Activated T-cell treated with anti-CD3 and anti-CD28 coated beads for 48 hours (primary cell): ENCODE results near the gene LRRC53.

ENCODE experiments used
- DNase-seq: peaks from one replicate; pipeline ENCODE4 v3.0.0-alpha.2; 2020; ENCODE audit warnings: low read depth

The LRRC53 gene, protein sequence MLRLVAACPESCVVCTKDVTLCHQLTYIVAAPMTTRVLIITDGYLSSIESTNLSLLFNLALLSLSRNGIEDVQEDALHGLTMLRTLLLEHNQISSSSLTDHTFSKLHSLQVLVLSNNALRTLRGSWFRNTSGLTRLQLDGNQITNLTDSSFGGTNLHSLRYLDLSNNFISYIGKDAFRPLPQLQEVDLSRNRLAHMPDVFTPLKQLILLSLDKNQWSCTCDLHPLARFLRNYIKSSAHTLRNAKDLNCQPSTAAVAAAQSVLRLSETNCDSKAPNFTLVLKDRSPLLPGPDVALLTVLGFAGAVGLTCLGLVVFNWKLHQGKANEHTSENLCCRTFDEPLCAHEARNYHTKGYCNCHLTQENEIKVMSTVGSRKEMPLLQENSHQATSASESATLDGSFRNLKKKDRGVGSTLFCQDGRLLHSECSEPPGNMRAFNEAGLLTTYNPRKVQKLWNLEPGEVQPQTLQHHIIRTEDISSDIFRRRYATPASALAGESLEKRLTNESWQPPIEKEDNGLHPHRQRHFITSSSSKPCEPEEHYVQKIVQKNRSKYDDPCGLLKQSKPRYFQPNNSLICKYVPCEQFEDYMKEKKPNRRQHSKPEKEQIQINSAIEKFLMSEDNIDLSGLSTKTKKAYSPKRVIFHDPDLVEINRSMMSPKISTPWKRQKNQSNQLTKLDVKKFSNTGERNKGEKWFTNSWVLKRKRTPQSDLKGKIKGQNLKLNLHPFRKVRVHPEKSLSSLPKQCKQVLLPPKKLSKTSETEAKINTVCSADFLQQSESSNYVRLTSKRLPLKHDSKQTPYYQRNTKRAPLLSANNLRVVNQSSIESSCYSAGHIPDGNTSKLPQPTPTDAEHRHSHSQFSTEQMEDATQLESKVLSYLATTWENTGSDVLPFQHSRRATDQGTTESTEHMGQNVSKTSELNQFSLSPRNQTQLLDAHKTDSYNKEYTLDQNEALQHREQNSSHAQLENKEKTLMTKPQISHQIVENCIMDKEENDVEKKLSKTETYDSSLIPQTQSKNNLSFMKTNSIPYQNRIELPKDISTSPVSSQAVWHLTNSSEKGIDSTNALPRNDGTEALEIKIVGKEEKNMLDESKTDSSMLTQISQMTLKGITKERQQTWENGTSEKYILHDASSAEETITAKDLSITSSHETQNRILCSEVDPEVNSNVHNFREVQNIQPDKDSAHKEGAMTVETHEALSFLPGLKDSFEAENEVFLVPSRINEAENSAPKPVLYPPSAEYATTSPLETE

DNA sequence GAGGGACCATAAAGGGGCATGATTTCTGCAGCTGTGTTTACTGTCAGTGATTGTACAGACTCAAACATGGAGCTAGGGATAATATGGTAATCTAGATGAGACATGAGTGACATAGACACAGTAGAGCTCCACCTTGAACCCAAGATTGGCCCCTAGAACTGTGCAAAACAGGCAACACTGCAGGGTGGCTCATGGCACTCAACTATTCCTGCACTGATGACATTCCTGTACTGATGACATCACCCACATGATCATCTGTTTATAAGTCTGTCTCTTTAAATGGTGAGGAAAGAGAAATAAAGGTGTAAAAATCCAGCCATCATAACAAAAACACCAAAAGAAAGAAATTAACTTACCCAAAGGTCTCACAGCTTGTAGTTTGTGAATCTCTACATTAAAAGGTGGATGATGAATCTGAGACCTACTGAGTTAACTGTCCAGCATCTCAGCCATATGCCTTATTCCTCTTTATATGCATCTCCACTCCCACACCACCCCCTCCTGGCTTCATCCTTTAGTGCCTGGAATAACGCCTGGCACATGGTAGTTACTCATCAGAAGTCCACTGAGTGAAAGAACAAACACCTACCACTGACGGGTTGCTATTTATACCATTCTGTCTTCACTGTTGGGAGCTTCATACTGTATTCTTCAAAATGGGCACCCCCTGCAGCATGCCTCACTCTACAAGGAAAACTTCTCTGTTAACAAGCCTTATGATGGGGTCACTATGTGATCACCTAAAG is at the start of gene LRRC53:
Gene LRRC53, minus strand, starts transcription at position 442 of the 746 bp plus-strand sequence. CDS start 29,262 bp downstream, outside the sequence.
- DNase-seq = no peak

DNA sequence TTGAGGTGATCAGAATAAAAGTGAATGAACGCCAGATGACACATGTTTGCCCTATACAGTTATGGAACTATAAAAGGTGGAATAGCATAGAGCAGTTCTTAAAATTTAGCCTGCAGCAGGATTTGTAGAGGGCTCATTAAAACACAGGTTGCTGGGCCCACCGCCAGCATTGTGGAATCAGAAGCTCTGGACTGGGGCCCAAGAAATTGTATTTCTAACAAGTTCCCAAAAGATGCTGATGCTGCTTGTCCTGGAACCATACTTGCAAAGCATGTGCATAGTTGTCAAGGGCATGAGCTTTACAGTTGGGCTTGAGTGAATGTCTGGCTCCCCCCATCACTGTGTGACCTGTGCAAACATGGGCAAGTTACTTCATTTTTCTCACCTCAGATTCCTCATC is 37.5 kb upstream of the LRRC53 start:
- no peak for DNase-seq

DNA sequence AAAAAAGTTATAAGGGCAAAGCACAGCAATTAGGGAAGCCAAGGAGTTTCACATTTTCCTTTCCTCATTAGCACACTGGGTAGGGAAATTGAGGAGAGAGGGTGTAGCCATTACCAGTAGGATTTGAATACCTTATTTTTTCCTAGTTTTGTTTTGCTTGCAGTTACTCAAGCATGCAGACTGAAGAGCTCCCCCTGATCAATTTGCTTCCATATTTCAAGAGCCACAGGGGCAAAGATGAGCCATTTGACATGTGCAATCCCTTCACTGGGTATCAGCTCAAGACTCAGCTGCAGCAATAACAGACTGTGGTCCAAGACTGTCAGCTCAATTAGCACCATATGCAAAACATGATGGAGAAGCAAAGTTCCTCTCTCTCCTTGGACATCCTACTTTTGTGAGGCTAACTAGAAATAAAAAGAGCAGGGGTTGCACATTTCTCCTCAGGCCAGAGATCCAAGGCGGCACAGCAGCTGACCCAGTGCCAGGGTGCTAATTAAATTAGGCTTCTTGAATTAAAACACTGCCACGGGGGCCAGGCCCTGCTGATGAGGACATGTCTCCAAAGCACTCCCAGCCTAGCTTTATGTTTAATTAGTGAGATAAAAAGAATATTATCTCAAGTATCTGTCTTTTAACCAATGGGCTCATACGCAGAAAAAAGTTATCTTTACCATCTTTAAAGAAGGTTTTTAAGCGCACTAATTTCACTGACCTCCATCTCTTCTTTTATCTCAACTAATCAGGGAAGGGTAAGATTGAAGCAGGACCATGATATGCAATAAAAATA is 36.7 kb upstream of the LRRC53 start:
- DNase-seq = no peak

DNA sequence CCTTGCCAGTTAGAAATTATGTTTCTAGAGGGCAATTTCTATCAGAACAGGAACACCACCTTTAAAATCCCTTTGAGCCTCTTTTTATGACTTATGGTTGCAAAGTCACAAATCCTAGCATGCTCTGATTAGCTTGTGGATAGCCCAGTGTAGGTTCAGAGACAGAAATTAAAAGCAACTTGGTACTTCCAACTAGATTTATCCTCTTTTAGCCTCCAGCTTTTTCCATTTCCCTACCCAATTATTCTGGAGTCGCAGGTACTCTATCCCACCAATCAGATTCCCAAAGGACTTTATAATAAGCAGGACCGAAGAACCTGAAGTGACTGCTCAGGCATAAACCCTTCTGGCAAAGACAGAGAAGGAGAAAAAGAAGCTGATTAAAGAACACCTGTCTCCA is 33.4 kb upstream of the LRRC53 start:
- no peak for DNase-seq

DNA sequence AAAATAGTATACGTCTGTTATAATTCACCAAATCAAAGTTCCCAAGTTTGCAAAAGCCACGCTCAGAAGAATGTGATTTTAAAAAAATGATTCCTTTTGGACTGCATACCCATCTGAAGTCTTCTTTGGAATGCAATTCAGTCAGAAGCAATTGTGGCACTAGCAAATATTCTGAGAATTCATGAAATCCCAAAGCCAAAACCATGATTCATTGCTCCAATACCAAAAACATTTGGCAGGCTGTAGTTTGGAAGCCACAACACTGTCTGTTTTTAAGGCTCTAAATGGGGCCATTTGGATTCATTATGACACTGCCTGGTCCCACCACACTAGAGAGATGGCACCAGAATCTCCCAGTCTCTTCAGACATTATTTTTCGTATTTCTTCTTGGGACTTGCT is 21.8 kb upstream of the LRRC53 start:
- no peak for DNase-seq

DNA sequence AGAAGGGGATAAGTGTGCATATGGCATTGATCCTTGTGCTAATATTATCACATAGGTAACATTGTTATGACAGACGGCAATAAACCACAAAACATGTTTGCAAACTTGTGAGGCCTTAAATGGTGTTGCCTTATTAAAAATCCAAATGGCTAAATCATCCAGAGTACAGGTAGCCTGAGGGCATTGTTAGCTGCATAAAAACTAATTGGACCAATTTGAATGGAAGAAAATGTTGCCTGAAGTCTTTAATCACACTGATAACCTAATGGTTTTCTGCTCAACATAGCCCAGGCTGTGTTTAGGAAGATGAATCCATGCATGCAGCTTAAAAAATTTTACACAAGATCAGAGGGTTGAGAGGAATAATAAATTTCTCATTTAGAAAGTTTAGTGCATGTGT is 19.4 kb upstream of the LRRC53 start:
- DNase-seq = no peak

DNA sequence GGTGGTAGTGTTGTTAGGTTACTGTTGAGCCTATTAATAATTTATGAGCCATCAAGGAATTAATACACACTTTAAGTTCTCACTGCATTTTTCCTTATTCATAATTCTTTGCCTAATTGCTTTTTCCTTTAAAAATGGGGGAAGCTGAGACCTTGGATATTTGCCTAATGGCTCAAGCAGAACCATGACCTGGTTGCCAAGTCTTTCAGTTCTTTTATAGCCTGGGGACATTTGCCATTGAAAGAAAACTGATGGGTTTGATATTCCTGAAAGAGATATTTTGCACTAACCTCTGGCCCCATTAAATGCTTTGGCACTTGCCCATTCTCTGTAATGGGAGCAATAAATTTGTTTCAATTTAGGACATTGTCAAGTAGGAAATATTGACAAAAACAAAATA is 18.5 kb upstream of the LRRC53 start:
- DNase-seq = no peak

DNA sequence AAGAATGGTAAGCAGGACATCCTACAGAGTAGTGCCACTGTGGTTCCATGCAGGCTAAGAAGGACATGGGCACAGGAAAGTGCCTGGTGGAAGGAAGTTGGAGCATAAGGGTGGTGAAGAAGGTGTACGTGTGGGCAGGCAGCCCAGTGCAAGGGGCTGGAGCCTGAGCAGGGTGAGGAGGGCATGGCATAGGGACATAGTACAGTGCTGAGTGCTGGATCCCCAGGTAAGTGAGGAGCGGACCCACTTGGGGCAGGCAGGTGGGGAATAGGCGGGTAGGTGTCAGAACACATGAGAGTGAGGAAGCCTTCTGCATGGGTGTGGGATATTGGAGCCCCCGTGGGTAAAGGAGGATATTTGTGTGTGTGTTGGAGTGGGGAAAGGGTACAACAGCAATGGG is 15.7 kb upstream of the LRRC53 start:
- no peak for DNase-seq

DNA sequence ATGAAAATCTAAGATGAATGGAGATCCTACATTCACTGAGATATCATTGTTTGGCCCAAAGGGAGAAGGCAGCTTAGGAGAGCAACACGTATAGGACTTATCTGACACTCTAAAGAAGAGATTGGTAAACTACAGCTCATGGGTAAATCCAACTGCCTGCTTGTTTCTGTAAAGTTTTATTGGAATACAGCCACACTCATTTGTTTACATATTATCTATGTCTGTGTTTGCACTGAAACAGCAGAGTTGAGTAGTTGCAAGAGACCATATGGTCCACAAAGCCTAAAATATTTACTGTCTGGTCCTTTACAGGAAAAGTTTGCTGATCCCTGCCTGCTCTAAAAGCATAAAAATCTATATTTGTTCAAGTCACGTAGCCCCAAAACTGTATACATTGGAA is 14.3 kb upstream of the LRRC53 start:
- DNase-seq = no peak

DNA sequence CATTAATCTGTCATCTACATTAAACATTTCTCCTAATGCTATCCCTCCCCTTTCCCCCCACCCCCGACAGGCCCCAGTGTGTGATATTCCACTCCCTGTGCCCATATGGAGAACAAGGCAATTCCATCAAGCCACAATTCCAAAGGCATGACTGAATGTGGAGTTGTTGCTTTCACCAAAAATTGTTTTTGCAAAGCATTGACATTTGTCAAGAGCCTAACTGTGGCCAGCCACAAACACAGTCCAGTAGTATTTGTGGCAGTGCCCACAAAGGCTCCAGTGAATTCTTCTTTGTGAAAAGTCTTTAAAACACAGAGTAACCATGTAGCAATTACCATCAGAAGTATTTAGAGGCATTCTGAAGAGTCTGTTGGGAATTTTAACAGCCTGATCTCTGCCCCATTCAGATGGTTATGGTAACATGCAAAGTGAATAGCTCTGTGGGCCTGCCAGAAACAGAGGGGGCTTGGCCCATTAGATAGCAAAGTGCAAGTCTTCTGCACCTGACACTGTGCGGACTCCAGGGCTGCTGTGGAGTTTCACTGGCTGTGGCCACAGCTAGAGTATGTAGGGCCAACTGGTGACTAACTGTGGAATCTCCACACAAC is 11.6 kb upstream of the LRRC53 start:
- no peak for DNase-seq

DNA sequence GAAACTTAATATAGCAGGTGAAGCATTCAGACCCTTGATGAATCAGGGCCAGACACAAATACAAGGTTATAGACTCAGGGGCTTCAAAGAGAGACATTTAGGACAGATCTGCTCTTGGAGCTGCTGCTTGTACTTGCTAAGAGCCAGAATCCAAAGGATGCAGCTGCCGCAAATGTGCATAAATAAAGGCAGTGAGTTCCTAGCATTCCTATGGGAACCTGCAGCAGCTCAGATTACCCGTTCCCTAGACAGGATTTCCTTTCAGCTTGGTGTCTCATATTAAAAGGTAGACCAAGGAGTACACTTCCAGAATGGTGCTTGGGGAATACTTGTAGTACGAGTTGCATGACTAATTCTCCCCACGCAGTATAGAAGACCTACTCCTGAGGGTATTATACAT is 9.7 kb upstream of the LRRC53 start:
- no peak for DNase-seq

DNA sequence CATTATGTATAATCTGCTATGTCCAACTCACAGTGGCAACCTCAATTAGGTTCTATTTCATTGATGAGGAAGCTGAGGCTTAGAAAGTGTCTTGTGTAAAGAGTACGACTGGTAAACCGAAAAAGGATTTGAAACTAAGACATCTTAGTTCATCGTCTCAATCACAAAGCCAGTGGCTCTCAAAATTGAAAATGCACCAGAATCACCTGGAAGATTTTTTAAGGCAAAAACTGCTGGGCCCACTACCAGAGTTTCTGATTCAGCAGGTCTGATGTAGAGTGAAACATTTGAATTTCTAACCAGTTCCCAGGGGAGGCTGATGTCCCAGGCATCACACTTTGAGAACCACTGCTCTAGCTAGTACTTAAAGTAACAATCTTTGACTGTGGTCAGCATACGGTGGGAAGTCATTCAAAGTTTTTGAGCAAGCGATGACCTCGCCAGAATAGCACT is 5.2 kb upstream of the LRRC53 start:
- no peak for DNase-seq

DNA sequence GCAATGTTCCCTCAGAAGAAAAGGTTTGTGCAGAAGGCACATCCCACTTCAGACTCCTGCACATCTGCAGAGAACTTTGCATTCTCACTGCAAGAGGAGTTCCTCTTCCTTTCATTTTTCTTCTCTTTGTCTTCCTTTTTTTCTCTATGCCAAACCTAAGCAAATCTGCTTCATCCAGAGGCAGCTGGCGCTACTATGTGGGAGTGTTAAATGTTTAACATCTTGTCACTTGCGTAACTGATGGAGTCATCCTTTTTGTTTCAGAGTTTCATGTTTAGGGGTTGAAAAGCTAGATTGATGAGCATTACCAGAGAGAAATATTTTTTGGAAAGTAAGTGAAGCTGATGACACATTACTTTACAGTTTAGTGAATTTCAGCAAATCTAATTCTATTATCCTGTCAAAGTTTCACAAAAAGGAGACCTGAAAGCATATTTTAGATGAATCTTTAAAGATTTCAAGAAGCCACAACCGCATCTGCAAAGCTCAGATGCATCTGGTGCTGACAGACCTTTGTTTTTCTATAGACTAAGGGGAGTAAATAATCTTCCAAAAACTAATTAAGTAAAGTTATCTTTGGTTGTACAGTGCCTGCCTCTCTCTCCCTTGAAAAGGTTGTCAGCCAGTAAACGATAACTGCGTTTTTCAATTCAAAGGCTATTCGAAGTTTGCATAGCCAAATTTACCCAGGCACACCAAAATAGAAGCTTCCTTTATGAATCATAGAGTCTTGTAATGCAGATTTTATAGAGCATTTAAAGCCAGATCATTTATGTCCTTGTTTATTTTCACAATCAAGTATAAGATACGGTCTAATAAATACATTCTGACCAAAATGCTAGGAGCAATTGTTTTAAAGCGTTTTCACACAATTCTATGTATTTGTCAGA is 1.2 kb upstream of the LRRC53 start:
- no peak for DNase-seq

DNA sequence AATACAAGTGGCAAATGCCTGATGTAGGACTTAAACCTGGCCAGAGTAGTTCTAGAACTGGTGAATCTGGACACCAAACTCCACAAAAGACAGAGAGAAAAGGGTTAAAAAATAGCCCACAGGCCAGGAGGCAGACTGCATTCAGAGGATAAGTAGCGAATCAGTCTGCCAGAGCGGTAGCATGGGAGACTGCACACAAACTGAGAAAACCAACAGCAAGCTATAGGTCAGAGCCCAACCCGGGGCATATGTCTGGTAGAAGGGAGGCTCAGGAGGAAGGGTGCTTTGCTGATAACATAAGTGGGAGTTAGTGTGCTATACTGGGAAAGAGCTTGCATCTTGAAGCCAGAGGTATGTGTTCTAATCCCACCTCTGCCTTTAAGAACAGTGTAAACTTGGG is 4.0 kb downstream of the LRRC53 start:
- DNase-seq = no peak

DNA sequence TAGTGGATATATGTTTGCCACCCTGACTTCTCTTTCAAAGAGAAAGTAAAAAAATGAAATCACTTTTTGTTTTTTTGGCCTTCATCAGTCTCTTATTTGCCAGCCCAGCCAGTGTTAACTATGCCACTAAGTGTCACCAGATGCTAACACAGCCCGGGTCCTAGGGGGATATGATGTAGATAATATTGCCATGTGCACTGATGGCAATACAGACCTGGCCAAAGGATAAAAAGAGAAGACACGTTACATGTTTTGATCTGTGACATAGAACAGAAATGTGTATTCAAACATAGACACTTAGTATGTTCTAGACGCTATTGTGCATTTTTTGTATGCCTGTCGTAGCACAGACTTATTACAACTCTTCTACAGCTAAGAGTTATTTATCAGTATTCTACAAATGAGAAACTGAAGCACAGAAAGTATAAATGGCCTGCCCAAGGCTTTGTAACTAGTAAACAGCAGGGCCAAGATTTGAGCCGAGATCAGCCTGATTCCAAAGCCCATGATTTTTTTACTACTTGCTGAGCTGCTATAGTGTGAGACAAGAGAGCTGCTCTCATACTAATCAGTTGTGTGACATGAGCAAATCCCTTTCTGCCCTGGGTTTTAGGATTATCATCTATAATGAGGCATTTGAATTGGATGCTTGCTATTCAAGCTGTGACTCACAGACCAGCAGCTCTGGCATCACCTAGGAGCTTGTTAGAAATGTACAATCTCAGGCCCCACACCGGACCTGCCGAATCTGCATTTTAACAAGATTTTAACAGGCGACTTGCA is 6.3 kb downstream of the LRRC53 start:
- no peak for DNase-seq

DNA sequence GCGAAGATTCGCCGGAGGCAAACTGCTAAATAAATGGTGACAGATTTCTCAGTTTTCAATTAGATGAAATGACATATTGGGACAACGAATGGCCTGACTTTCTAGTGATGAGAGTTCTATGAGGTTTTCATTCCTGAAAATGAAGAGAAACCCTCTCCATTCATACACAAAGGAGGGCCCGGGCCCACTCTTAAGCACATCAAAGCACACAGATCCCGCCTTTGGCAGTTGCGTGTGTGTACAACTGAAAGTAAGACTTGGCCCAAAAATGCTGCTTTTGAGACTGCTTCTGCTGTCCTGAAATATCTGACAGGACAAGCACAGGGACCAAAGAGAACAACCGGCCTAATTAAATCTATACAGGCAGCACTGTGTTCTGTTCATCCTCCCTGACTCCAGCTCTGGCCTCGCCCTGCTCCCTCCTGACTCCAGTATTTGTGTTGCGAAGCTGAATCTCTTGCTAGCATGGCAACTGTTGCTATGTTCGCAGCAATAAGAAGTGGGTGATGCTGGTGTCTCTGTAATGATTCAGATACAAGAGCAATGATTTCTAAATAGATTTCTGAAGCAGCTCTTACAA is 7.4 kb downstream of the LRRC53 start:
- DNase-seq = no peak

DNA sequence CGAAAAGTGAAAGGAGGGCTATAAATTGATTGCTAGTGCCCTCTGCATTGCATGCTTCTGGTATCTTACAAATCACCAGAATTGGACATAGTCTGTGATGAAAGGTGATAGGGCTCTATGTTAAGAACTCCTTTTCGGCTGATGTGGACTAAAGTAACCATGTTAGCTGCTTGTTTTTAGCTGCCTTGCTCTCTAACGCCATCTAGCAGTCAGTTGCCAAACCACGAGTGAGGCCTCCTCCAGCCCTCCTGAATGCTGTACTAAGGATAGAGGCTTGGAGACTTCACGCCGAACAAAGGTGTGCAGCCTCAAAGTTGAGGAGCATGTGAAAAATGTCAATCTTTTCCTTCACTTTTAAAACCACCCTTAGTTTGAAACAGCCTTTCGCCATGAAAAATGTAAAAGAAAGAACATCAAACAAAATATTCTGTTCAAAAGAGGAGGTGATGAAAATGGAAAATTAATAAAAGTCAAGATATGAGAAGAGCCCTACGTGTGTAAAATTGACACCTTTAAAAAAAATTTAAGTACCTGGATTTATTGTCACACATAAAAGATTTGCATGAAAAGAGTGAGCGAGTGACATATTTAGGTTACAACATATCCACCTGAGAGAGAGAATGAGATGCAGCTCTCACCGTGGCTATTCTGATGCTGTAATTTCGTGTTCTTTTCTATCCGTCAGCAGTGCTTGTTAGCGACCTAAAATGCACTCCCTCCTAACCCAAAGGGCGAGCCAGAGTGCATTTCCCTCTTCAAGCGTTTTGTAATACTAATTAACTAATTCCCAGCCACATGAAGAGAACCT is 8.1 kb downstream of the LRRC53 start:
- DNase-seq = peak; percentile 20
